EL (cell line): Measurements from ENCODE around the gene POU2F1.

ENCODE experiments used
- DNase-seq: peaks from one replicate; pipeline ENCODE4 v3.0.0-alpha.2; 2016

The POU2F1 gene

GRCh38 chr1:167452483-167452882 is 231.8 kb downstream of the POU2F1 start:
- no peak for DNase-seq

DNA sequence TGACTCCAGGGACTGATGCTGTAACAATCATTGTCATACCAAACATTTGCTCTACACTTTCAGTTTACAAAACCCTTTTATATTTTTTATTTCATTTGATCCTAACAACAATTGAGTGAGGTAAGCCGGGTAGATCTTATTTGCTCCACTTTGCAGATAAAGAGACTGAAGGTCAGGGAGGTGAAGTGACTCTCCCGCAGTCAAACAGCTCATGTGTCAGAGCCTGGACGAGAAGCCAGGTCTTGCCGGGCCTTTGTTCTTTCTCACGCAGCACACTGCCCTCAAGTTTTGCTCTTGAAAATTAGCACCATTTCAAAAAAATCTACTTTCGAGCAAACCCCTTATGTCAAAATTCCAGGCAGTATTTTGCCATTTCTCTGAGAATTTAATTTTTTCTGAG is 232.4 kb downstream of the POU2F1 start:
- no peak for DNase-seq

- no peak for DNase-seq
Measured at GRCh38 chr1:167454304-167454893, 233.7 kb downstream of the POU2F1 start.

GRCh38 chr1:167454894-167455785 is 234.5 kb downstream of the POU2F1 start:
- peak; percentile 52 for DNase-seq

DNA sequence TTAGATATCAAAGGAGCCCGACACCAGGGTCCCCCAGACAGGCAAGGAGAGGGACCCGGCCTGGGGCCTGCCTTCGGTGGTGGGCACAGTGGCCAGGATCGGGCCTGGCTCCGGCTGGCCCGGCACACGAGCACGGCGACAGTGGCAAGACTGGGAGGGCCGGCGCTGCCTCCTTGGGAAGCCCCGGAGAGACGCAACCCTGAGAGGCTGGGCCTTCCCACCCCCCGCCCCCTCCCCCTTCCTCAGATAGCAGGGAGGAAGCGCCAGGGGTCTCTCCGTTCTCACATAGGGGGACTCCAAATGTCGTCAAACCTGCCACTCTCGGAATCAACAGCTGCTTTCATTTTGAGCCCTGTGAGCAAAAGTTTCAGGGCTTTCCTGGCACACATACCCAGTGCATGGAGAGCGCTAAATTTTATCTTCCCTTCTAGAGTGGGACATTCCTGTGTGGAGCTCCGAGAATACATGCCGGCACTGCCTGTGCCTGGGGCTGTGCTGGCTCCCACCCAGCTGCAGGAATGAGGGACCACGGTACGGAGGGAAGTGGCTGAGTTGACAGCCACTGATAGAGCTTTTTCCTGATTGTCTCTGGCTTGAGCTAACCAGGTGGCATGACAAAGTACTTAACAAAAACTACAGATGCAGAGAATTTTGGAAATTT is 235.2 kb downstream of the POU2F1 start:
- peak; percentile 24 for DNase-seq

- no peak for DNase-seq
Measured at GRCh38 chr1:167456524-167456923, 235.8 kb downstream of the POU2F1 start.

DNA sequence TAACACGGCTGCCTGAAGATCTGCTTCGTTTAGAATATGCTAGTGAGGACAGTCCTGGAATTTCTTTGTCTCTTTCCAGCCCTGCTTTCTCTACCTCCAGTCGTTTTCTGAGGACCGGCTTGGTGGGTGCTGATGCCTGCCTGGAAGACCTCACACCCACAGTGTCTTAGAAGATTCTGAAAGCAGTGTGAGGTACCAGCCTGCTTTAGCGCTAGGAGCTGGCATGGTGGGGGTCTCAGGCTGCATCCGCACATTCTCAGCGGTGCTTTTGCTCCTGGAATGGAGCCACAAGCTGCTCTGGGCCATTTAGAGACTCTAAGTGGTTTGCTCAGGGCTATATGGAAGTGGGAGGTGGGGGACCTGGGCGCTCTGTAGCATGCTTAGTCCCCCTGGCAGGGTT is 236.2 kb downstream of the POU2F1 start:
- DNase-seq = no peak

- DNase-seq = no peak
Measured at GRCh38 chr1:167457936-167458584, 237.4 kb downstream of the POU2F1 start.

GRCh38 chr1:167460836-167461235 is 240.2 kb downstream of the POU2F1 start:
- no peak for DNase-seq

DNA sequence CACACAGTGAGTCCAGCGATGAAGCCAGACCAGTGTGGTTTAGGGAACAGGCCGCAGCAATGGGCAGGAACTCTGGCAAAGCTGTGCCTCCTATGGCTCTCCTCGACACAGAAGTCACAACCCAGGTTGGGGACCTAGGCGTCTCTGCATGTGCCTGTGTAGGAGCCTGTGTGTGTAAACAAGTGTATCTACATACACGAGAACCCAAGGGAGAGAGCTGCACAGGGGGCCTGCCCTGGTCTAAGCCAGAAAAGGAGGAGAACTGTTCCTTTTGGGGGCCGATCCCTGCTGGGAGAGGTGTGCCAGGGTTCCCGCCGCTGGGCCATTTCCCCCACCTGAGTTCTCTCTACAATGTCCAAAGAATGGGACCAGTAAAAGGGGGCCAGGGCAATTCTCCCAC is 241.7 kb downstream of the POU2F1 start:
- DNase-seq = no peak

DNA sequence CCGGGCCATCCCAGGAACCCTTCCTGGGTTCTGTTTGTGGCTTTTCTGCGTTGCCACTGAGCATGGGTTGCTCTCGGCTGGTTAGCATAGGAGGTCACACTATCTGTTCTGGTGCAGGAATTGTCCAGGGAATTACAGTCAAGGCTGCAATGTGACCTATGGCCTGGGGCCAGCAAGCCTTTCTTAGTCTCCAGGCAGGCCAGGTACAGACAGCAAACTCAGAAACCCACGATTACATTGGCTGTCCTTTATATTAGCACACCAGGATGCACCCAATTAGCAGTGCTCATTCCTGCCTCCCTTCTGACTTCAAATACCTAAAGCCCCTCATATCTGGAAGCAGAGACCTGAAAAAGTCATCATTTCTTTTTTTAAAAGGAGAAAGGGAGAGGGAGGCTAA is 242.4 kb downstream of the POU2F1 start:
- no peak for DNase-seq

DNA sequence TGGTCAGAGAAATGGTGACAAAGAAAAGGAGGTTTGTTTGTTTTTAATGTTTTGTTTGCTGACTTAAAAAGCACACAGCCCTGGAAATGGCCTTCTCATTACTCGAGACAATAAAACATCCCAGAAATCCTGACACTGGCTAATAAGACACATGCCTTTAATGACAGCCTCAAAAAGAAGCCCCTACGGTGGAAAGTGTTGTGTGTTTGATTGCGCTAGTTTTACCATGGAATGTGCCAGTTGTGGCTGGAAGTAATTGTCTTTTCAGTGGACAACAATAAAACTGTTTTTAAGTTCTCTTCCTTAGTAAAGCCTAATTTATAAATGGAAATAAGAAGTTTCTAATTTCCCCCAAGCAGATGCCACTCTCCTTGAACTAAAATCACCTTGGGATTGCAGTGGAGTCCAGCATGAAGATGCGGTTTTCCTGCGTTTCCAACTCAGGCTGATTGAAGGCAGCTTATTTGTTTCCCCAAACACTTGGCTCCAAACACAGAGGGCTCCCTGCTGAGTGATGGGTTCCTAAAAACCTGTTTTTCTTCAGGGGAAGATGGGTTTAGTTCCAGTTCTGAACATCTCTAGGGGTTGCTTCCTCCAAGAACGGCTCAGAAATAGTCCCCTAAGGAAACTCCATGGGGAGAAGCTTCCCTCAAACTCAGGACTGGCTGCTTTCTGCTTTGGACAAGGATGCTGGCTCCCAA is 243.3 kb downstream of the POU2F1 start:
- no peak for DNase-seq

GRCh38 chr1:167465018-167465417 is 244.3 kb downstream of the POU2F1 start:
- no peak for DNase-seq

- DNase-seq = no peak
Measured at GRCh38 chr1:167465743-167466142, 245.1 kb downstream of the POU2F1 start.

DNA sequence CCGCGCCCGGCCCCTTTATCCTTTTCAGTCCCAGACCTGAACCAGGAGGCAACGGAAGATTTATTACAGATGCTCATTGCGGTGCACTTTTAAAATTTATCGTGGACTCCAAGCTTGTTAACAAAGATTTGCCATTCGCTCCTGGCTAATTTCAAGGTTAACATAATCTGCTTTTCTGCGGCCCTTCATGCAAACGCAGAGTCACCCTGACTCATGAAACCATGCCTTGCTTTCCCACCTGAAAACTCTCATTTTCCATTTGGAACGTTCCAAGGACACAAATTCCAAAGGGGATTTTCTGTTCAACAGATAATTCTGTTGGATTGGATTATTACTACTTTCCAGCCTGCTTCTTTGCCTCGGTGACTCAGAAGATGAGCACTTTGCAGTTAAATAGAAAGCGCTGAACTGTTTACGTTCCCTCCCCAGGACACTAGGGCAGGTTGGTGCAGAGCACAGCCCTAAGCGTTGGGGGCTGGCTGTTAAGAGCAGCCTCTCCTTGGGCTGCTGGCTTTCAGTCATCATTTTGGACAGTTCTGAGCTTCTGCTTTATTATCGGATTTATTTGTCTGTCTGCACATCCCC is 246.5 kb downstream of the POU2F1 start:
- DNase-seq = no peak

GRCh38 chr1:167467752-167468151 is 247.1 kb downstream of the POU2F1 start:
- DNase-seq = no peak

DNA sequence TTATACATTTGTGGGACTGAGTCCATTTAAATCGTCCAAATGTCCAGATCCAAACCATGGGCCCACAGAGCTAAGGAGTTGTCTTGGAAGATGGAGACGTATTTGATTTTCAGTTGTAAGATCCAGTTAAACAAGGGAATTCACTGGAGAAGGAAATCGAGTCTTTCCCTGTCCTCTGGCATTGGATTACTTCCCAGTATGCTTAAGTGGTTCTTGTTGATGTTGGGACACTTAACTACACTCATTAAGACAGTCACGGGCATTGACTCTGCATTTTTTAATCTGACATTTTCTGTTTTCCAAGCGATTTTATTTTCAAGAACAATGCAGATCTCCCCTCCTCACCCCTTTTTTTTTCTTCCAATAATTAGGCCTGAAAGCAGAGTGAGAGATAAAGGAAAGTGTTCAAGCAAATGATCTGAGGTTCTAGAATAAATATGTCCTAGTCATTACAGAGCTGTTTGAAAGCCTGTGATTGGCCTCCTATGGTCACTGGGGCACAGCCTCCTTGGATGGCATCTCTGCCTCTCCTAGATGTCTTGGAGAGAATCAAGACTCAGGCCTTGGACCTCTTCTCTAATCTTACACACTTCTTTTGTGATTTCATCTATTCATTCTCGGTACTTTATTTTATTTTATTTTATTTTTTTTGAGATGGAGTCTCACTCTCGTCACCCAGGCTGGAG is 248.7 kb downstream of the POU2F1 start:
- no peak for DNase-seq

DNA sequence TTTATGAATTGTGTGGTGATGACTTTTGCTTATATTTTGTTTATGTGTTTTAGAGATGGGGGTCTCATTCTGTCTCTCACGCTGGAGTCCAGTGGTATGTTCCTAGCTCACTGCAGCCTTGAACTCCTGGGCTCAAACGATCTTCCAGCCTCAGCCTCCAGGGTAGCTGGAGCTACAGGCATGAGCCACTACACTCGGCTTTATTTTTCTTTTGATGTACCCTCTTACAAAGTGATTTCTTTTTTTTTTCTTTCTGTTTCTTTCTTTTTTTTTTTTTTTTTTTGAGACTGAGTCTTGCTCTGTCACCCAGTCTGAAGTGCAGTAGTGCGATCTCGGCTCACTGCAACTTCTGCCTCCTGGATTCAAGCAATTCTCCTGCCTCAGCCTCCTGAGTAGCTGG is 250.9 kb downstream of the POU2F1 start:
- no peak for DNase-seq

GRCh38 chr1:167472752-167473521 is 252.3 kb downstream of the POU2F1 start:
- no peak for DNase-seq

- DNase-seq = no peak
Measured at GRCh38 chr1:167473761-167474160, 253.1 kb downstream of the POU2F1 start.

DNA sequence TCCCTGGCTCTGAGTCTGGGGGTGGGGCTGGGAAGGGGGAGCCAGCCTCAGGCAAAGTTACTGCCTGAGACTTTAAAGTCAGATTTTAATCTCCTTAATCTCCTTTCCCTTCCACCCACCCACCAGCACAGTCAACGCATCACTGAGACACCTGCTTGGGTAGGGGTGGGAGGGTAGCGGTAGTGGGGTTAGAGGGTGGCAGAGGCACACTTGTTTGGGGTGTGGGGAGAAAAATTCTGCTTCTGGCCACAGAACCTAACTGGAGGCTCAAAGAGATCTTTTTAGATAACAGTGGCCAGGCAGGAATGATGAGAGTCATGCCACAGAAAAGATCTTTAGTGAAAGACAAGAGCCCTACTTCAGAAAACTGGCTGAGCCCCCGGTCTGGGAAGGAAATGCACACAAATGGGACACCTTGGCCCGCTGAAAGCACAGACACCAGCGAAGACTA is 253.5 kb downstream of the POU2F1 start:
- DNase-seq = no peak
